NCI-H146 (cell line): ENCODE data around the gene ZSWIM4.

Experiments used
- DNase-seq: peaks from one replicate; lab custom pipeline; 2025; lab: John Stamatoyannopoulos, UW

Gene ZSWIM4

DNA sequence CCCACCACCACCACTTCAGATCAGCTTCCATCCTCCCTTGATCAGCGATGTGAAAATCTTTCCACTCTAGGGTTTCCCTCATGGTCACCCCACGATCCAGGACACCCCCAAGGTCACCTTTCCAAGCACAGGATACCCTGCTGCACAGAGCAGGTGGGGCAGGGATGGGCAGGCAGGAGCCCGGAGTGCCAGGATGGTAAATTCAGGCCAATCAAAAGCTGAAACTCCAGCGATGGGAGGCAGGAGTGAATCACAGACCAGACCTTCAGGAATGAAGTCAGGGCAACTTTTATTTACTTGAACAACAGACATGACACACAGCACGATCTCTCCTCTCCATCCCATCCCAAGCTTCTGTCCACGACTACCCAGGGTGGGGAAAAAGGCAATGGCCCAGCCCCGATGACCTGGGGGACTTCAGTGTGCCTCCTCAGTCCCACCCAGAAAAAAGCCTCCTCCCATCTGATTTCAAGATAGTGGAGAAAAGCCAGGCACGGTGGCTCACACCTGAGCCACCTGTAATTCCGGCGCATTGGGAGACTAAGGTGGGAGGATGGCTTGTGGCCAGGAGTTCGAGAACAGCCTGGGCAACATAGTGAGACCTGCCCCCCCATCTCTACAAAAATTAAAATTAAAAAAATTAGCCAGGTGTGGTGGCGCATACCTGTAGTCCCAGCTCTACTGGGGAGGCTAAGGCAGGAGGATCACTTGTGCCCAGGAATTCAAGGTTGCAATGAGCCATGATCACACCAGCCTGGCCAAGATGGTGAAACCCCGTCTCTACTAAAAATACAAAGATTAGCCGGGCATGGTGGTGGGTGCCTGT, 39.2 kb downstream of the ZSWIM4 start:
- DNase-seq = no peak

DNA sequence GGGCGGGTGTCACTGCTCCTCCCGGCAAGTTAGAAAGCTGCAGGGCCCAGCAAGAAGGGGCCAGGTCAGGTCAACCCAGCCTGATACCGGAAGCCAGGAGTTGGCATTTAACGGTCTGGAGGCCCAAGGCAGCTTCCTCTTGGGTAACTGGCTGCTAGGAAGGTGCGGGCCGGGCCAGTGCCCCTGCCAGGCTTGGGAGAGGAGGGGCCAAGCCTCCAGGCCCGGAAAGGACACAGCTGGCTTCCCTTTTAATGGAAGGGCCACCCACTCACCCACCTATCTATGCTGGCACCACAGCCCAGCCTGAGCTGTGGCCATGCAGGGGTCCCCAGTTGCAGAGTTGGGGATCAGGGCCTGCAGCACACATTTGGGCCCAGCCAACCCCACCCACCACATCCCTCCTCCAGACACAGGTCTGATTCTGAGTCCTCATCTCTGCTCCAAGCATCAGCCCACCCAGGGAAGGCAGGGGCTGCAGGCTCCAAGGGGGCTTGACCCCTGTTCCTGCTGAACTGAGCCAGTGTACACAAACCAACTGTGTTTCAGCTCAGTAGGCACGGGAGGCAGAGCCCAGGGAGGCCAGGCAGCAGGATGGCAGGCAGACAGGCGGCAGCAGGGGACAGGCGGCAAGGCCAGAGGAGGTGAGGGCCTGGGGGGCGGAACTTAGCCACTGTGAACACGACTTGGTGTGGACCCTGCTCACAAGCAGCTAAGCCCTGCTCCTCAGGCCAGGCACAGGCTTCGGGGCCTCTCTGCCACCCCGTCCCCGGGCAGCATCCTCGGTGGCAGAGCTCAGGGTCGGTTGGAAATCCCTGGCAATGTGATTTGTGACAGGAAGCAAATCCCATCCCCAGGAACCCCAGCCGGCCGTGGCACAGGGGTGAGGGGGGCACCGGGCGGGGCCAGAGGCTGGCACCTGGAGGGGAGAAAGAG, 40.8 kb downstream of the ZSWIM4 start:
- DNase-seq = no peak

DNA sequence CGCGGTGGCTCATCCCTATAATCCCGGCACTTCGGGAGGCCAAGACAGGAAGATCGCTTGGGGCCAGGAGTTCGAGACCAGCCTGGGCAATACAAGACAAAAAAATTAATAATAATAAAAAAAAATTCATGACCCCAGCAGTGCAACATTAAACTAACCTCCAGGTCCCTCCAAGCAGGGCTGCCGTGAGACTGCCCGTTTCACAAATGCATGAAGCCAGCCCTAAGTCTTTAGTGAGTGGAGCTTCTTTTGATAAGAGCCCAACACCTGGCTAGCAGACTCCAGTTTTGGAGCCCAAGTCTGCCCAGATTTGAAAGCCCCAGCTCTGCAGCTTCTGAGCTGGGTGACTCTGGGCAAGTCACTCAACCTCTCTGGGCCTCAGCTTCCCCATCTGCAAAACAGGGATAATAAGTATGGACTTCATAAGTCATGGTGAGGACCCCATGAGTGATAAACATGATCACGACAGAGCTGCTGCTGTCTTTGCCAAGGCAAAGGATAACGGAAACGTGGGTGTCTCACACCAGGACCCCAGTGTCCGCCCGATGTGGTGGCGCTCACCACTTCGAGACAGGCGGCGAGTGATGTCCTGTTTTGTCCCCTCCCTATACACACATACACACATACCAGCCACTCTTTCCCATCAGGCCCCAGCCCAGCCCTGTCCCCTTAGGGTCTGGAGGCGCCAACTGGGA, 43.3 kb downstream of the ZSWIM4 start:
- no peak for DNase-seq

DNA sequence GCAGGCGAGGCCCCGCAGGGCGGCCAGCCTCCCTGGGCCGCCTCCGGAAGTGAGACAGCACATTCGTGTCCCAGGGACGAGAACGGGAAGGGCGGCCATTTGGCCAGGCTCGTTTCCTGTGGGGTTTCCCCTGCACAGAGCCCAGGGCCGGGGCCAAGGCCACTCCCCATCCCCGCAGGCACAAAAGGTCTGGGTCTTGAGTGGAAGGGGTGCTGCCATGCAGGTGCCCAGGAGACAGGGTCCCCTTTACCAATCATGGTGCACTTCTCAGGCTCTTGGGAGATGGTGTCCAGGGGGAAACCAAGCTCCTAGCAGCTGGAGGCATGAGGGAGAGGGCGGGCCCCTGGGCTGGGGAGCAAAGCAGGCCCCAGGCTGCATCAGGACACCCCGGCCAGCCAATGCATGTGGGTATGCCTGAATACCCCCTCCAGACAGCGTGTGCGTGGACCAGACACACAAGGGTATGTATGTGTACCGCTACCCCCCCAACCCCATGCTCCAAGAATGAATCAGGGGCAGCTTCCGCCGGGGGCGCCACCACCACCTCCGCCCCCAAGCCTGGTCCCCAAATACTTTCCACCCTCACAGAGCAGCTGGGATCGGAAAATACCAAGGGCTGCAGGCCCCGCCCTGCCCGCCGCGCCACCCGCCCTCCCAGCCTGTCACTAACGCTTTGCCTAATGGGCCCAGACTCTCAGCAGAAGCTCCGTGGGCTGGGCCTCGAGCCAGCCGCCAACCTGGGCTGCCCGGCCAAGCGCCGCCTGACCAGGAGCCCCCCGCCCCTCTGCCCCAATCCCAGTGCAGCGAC, 44.1 kb downstream of the ZSWIM4 start:
- no peak for DNase-seq

DNA sequence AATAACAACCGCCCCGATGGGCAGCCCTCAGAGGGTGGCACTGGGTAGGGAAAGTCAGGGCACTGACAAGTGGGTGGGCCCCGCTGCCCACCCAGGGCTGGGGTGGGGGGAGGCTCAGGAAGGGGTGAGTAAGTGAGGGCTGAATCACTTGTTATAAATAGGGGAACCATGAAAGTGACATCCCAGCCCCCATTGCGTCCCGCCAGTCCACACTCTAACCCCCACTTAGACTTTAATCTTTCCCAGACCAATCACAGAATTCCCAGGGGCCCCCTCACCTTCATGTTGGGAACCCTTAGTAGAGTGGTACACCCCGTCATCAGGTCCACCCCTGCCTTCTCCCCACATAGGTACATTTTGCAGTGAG, 44.7 kb downstream of the ZSWIM4 start:
- DNase-seq = no peak

DNA sequence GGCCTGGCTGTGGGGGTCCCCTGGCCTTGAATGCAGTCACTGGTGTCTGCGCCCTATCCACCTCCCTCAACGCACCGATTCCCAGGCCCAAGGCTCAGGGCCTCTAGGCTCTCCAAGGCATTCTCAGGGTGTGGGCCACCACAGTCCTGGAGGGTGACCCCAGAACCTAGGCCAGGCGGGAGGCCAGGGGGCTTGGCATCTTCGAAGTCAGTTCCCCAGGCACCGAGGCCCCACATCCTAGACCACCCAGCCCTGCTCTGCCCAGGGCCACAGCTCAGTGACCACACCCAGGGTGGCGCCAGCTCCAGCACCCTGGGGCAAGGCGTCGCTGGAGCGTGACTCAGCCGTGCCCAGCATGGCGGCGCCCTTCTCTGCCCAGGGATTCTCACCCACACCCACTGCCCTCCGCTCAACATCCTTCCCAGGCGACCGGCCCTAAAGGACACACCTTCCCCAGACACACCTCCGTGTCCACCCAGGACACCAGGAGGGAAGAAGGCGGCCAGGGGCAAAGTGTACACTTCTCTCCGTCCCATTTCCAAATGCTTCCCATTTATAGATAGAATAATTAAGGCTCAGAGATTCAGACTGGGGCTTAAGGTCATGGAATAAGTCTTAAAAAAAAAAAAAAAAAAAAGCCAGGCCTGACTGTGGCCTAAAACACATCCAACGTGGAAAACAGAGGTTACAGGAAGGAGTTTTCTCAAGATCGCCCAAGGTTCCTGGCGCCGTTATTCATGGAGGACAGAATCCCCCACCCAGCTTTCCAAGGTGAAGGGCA, 45.3 kb downstream of the ZSWIM4 start:
- no peak for DNase-seq

DNA sequence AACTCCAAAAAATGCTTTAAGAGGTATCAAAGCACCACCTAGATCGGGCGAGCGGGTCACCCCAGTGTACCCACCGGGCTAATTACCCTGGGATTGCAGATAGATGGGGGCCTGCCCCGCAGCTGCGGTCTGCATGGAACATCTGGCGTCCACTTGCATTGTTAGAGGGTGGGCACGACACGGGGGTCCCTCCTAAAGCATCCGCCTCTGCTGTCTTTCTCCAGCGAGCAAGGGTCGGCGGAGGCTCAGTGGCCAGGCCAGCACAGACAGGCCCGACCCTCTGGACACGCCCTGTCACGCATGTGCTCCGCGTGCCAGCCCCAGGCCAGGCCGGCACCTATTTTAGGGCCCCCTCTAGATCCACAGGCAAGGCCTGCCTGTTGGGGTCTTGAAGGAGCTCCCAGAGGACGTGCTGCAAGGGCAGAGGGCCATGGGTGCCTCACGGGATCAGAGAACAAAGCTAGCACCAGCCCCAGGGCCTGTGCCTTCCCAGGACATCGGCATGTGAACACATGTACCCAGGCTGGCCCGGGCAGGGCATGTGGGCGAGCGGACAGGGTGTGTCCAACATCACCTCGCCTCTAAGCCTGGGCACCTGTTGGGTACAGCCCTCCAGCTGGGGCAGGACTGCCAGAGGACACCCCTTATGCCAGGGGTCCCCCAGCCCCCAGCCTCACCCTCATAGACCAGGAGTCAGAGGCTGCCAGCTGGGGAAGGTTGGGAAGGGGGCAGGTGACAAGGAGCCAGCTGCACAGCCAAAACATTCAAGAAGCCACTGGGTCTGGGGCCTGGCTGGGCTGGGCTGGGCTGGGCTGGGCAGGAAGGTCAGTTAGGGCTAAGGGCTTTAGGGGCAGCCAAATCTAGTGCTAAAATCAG, 46.1 kb downstream of the ZSWIM4 start:
- DNase-seq = no peak

DNA sequence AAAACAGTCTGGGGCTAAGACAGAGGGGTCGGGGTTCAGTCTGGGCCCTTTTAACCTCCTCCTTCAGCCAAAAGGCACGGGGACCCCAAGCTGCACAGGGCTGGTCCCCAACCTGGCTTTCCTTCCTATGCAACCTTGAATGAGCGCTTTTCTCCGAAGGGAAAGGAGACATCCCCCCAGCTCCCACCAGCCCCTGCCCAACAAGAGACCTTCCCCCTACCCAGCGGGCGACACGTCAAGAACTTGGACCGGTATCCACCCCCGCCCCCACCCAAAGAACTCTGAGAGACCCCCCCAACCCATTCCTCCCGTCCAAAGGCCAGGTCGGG, 46.7 kb downstream of the ZSWIM4 start:
- no peak for DNase-seq

DNA sequence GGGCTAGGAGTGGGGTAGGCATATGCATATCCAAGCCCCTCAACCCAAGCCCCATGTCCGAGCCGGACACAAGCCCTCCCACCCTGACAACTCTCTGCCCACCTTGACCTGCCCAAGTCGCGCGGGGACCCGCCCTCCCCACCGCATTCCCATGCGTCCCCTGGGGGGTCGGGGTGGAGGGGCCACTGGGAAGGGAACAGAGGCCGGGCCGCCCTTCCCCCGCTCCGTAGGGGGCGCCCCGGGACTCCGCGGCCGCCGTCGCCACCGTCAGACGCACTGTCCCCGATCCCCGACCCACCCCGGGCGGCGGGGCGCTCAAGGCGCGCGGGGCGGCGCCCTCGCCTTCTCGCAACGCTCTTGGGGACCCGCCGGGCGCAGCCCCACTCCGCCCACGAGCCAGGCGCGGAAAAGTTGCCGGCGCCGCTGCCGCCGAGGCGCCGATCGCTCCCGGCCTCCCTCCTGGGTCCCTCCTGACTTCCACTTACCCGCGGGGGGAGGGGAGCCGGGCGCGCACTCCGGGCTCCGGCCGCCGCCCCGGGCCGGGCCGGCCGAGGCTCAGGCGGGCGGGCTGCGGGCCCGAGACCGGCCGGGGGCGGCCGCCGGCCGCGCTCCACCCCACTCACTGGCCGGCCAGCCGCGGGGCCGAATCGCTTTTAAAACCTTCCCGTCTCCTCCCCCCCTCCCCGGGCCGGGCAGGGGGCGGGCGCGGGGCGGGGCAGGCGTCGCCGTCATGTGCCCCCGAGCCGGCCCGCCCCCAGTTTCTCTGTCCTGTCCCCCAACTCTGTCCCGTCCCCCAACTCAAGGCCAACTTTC, 47.3 kb downstream of the ZSWIM4 start:
- DNase-seq = peak; percentile 62

DNA sequence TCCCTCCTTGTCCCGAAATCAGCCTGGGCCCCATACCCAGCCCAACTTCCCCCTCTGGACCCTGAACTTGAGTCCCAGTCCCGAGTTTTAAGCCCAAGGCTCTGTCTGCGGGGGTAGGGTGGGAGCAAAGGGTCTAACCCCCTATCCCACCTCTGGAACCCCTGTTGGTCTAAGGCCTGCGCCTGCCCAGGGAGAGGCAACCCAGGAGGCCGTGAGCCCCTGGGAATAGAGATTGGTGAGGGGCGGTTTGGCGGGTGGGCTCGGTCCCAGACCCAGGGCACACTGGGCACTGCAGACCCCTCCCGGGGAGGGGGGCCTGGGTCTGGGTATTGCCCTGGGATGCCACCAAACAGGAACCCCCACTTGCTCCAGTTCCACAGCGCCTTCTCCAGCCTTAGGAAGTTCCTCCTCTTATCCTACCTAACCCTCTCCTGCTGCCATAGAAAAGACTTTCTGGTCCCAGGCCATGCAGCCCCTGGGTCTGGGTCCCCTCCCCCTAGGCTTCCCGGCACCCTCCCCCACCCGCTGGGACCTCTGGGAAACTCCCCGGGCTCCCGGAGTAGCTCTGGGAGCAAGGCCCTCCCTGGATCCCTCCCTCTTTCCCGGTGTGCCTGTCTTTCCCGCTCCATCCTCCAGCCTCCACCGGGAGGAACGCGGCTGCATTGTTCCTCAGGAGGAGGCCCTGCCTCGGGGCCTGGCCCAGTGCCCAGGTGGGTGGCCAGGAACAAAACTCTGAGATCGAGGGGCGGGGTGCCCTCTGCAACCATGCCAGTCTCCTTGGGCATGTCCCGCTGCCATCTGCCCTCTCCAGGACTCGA, 48.1 kb downstream of the ZSWIM4 start:
- DNase-seq = peak; percentile 57

DNA sequence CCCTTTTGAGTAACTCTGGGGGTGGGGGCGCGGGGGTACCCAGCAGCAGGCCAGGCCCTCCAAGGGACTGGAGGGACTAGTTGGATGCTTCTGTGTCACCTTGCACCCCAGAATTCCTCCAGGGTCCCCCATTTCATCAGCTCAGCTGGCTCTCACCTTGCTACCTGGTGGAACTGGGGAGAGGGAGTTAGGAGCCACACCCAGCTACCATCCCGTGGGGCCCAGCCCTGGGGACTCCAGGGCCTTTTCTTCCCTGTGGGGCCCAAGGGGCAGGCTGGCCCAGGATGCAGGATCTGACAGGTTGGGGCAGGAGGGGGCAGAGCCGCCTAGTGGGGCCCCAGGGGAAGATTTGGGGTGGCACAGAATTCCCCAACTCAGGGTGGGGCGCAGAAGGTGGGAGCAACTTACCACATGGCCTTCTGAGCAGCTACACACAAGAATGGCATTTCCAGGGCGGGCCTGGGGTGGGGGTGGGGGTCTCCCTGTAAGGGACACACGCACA, 48.9 kb downstream of the ZSWIM4 start:
- no peak for DNase-seq

DNA sequence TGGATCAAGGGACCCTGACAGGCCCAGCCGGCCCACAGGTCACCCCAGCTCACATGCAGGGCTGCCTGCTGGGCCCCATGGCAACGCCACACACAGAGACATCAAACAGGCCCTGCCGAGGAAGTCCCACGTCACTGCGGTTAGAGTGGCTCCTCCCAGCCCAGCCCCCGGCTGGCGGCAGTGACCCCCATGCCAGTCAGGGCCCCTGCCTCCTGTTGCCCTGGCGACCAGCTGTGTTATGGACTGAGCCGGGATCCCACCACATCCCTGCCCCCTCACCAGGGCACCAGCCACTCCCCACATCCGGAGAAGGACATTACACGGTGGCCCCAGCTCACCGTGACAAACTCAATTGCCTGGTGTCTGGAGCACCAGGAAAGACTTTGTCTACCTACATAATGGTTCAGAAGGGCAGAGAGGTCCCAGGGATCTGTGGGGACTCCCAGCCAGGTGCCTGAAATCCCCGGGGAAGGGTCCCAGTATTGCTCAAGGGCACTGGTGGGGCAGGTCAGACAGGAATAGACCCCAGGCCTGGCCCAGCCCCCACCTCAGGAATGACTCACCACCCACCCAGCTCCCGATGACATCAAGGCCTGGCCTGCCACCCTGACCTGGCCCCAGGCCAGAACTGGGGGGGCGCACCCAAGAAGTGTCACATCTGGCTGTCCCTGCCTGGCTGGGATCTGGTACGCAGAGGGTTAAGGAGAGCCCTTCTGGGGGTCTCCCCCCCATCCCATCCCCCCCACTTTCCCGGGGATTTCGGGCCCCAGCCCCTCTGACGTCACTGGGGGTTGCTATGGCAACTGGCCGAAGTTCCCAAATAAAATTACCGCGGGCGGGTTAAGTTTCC, 51.5 kb downstream of the ZSWIM4 start:
- DNase-seq = peak; percentile 88

DNA sequence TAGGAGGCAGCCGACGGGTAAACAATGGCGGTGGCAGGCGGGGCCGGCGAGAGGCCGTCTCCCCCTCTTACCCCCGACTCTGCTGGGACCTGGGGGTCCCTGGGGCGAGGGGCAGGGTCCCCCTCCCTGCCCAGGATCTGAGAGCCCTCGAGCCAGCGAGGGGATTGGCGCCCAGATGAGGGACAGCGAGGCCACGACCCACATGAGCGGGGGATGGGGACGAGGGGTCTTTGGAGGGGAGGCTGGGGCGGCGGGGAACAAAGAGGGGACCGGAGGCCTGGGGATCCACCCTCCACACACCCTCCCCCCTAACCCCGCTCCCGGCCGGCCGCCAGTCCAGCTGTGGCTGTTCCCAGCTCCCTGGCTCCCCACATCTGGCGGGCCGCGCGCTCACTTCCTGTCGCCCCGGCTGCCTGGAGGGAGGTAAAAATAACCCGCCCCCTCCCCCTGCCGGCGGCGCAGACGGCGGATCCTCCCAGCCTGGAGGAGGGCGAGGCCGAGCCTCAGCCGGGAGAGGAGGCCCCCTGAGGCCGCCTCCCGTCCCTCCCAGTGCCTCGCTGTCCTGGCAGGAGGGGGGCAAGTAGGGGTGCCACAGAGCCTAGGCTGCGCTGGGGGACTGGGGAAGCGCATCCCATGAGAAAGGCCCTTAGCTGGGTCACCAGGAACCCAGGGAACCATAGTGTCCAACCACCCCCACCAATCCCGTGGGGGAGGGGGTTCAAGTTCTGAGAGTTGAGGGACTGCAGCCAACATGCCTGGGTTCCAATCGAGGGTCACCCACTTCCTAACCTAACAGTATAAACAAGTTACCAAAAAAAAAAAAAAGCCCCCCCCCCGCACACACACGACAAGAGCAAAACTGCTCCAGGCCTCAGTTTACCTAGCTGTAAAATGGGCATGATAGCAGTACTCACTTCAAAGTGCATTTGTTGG, 52.4 kb downstream of the ZSWIM4 start:
- peak; percentile 90 for DNase-seq

DNA sequence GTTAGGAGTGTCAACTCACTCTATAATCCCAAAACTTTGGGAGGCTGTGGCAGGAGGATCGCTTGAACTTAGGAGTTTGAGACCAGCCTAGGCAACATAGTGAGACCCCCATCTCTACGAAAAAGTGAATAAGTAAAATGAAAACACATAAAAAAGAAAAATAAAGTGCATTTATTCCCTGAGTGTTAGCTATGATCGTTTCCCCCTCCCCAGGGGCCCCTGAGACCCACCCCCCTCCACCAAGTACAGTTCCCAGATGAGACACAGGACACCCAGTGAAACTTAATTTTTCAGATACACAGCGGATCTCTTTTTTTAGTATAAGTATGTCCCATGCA, 53.1 kb downstream of the ZSWIM4 start:
- no peak for DNase-seq

DNA sequence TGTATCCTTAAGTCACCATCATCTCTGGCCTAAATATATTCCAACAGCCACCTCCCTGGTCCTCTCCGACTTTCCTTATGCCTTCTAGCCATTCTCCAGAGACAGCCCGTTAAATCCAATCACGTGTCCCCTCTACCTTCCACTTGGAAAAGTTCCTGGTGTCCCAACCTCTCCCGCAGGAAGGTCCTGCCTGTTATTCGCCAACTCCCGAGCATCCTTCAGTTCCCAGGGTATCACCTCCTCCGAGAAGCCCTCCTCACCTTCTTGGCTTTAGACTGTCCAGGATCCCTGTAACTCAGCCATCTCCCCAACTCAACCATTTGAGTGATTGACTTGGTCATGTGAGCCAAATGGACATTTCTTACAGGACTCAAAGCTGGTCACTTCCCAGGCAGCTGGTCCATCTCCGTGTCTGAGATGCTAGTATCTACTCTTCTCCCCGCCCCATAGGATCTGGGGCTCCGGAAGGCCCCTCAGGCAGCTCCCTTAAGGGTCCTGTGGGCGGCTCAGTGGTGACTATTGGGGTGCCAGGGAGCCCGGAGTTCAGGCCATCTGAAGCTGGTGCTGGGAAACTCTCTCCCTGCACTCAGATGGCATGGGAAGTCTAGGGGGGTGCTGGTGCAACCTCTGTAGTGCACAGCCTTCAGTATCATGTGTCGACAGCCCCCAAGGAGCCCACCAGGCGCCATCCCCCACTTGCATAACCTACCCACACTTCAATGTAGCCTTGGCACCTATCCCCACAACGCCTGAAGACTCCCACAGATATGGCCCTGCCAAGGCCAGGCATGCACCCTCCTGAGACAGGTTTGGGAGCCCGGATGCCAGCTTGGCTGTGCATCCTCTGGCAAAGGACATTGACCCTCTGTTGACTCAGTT, 53.8 kb downstream of the ZSWIM4 start:
- no peak for DNase-seq
